Measurements from ENCODE around the gene RBM23. TPM values are rescaled to one million over a fixed set of nuclear protein-coding genes. Genes with fewer than 3 reads are reported as not detected.

RBM23 gene
- polyA plus RNA-seq, 2 of the 4 experiments (the other 2 are of a cell fraction) = 65.8 to 68.0 TPM

DNA sequence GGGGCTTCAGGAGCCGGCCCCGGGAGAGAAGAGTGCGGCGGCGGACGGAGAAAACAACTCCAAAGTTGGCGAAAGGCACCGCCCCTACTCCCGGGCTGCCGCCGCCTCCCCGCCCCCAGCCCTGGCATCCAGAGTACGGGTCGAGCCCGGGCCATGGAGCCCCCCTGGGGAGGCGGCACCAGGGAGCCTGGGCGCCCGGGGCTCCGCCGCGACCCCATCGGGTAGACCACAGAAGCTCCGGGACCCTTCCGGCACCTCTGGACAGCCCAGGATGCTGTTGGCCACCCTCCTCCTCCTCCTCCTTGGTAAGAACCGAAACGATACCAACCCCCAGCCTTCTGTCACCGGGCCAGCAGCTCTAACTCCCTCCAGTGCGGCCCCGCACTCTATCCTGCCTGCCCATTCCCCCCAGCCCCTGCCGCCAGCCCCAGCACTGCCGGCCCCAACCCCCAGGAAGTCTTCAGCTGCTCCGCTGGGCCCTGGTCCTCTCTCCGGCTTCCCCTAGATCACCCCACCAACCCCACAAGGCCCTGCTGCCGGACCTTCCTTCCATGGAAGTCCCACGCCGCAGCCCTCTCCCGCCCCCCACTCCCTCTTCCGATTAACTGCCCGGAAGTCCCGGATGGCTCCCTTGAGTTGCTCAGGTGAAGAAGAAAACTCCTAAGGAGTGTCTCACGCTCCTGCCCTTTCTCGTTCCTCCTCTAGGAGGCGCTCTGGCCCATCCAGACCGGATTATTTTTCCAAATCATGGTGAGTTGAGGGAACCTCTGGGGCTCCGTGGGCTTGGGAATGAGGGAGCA is 46.7 kb downstream of the RBM23 start:
- WGBS (ENCODE audit: missing lambda C conversion rate) = 1% methylated on average over 22 of the region's 45 CpGs
- Histone ChIP-seq H3K4me2 (peak overlapping the region; percentile 81), H3K27ac (peak overlapping the region; percentile 94 to 98), H3K9me3 (no peaks in the 10 kb centered on the region), H3K4me3 (peak overlapping the region; percentile 78), H3K4me1 (peaks cover 21% of the 10 kb centered on the region)
- ChIA-PET POLR2A (interaction anchor here (0.6 to 3.1 kb wide), 10 partner anchors 10 to 300 kb away, joined by 3 to 12 read pairs (median 4); partner anchors contain the start of genes OXA1L, PRMT5 and REM2), CTCF (interaction anchor here (0.6 to 23.1 kb wide), 39 partner anchors 12 to 319 kb away, joined by 3 to 368 read pairs (median 4); partner anchors contain the start of genes AJUBA, MMP14, PRMT5 and RBM23)
- ATAC-seq (peak; percentile 72 to 82), DNase-seq (ENCODE audit: low read depth in 1 of 2, low spot score in 1 of 2) (peak; percentile 87 to 90), FAIRE-seq (no peak)
- TF ChIP-seq ZC3H11A (IDR thresholded peaks at IDR 0.05) = no peak
- TF ChIP-seq RFX5 (IDR thresholded peaks at IDR 0.05) = no peak
- no peak for TF ChIP-seq BHLHE40 (IDR thresholded peaks at IDR 0.05; ENCODE audit: low read depth, low read length)
- TF ChIP-seq JUN (IDR thresholded peaks at IDR 0.05) = peak in 1 of 2 experiments; percentile 51; a peak in 2 of 5 replicates
- TF ChIP-seq SMC3 (IDR thresholded peaks at IDR 0.05) = peak; percentile 57
- no peak for TF ChIP-seq ZNF302 (CRISPR knock-in tag; IDR thresholded peaks at IDR 0.05)
- TF ChIP-seq MYC (IDR thresholded peaks at IDR 0.05; ENCODE audit: borderline replicate concordance, low read length) = no peak
- TF ChIP-seq, protein P1, sequence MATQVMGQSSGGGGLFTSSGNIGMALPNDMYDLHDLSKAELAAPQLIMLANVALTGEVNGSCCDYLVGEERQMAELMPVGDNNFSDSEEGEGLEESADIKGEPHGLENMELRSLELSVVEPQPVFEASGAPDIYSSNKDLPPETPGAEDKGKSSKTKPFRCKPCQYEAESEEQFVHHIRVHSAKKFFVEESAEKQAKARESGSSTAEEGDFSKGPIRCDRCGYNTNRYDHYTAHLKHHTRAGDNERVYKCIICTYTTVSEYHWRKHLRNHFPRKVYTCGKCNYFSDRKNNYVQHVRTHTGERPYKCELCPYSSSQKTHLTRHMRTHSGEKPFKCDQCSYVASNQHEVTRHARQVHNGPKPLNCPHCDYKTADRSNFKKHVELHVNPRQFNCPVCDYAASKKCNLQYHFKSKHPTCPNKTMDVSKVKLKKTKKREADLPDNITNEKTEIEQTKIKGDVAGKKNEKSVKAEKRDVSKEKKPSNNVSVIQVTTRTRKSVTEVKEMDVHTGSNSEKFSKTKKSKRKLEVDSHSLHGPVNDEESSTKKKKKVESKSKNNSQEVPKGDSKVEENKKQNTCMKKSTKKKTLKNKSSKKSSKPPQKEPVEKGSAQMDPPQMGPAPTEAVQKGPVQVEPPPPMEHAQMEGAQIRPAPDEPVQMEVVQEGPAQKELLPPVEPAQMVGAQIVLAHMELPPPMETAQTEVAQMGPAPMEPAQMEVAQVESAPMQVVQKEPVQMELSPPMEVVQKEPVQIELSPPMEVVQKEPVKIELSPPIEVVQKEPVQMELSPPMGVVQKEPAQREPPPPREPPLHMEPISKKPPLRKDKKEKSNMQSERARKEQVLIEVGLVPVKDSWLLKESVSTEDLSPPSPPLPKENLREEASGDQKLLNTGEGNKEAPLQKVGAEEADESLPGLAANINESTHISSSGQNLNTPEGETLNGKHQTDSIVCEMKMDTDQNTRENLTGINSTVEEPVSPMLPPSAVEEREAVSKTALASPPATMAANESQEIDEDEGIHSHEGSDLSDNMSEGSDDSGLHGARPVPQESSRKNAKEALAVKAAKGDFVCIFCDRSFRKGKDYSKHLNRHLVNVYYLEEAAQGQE (IDR thresholded peaks at IDR 0.05) = no peak
- TF ChIP-seq PHF8 (IDR thresholded peaks at IDR 0.05; ENCODE audit: borderline replicate concordance, low read depth) = peak; percentile 45; the same call in 1 of the 2 replicates
- no peak for TF ChIP-seq NPAS2 (CRISPR knock-in tag; IDR thresholded peaks at IDR 0.05; ENCODE audit: borderline replicate concordance)
- TF ChIP-seq, protein P2, sequence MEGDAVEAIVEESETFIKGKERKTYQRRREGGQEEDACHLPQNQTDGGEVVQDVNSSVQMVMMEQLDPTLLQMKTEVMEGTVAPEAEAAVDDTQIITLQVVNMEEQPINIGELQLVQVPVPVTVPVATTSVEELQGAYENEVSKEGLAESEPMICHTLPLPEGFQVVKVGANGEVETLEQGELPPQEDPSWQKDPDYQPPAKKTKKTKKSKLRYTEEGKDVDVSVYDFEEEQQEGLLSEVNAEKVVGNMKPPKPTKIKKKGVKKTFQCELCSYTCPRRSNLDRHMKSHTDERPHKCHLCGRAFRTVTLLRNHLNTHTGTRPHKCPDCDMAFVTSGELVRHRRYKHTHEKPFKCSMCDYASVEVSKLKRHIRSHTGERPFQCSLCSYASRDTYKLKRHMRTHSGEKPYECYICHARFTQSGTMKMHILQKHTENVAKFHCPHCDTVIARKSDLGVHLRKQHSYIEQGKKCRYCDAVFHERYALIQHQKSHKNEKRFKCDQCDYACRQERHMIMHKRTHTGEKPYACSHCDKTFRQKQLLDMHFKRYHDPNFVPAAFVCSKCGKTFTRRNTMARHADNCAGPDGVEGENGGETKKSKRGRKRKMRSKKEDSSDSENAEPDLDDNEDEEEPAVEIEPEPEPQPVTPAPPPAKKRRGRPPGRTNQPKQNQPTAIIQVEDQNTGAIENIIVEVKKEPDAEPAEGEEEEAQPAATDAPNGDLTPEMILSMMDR (IDR thresholded peaks at IDR 0.05) = peak; percentile 91
- TF ChIP-seq EP300 (IDR thresholded peaks at IDR 0.05) = no peak
- TF ChIP-seq RCOR1 (IDR thresholded peaks at IDR 0.05; ENCODE audit: low read depth, low read length) = no peak
- TF ChIP-seq HDAC2 (IDR thresholded peaks at IDR 0.05) = no peak
- no peak for TF ChIP-seq ZFP36 (IDR thresholded peaks at IDR 0.05; ENCODE audit: borderline replicate concordance, partially characterized antibody)
- no peak for TF ChIP-seq FOSL2 (IDR thresholded peaks at IDR 0.05)
- no peak for TF ChIP-seq FOSL2 (CRISPR knock-in tag; IDR thresholded peaks at IDR 0.05)
- no peak for TF ChIP-seq NR3C1 (IDR thresholded peaks at IDR 0.05)
- no peak for TF ChIP-seq FOXS1 (CRISPR knock-in tag; IDR thresholded peaks at IDR 0.05)
- no peak for TF ChIP-seq ESRRA (IDR thresholded peaks at IDR 0.05; ENCODE audit: borderline replicate concordance, low read length)
- TF ChIP-seq, protein P3, sequence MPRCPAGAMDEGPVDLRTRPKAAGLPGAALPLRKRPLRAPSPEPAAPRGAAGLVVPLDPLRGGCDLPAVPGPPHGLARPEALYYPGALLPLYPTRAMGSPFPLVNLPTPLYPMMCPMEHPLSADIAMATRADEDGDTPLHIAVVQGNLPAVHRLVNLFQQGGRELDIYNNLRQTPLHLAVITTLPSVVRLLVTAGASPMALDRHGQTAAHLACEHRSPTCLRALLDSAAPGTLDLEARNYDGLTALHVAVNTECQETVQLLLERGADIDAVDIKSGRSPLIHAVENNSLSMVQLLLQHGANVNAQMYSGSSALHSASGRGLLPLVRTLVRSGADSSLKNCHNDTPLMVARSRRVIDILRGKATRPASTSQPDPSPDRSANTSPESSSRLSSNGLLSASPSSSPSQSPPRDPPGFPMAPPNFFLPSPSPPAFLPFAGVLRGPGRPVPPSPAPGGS (IDR thresholded peaks at IDR 0.05) = no peak
- no peak for TF ChIP-seq EHMT2 (IDR thresholded peaks at IDR 0.05; ENCODE audit: low read depth)
- TF ChIP-seq USF2 (IDR thresholded peaks at IDR 0.05) = no peak
- TF ChIP-seq ZSCAN20 (CRISPR knock-in tag; IDR thresholded peaks at IDR 0.05) = no peak
- TF ChIP-seq GATA3 (IDR thresholded peaks at IDR 0.05; ENCODE audit: borderline replicate concordance) = no peak
- no peak for TF ChIP-seq CEBPB (IDR thresholded peaks at IDR 0.05)
- no peak for TF ChIP-seq HES2 (IDR thresholded peaks at IDR 0.05)
- peak; percentile 50 for TF ChIP-seq NFE2L2 (conservative IDR thresholded peaks at IDR 0.05; ENCODE audit: low read length)
- TF ChIP-seq, protein P4, sequence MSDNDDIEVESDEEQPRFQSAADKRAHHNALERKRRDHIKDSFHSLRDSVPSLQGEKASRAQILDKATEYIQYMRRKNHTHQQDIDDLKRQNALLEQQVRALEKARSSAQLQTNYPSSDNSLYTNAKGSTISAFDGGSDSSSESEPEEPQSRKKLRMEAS (IDR thresholded peaks at IDR 0.05) = peak; percentile 50
- TF ChIP-seq TP53 (CRISPR knock-in tag; IDR thresholded peaks at IDR 0.05) = no peak
- no peak for TF ChIP-seq HEYL (CRISPR knock-in tag; IDR thresholded peaks at IDR 0.05)
- TF ChIP-seq TFCP2L1 (CRISPR knock-in tag; IDR thresholded peaks at IDR 0.05) = no peak
- TF ChIP-seq RAD21 (conservative IDR thresholded peaks at IDR 0.05 in 1 of 2, IDR thresholded peaks at IDR 0.05 in 1 of 2) = peak; percentile 69 to 75
